ENCODE data around the gene STXBP3.

- no peak for TF ChIP-seq CTCF (IDR thresholded peaks at IDR 0.05)
- no peak for TF ChIP-seq POLR2A (IDR thresholded peaks at IDR 0.05)
- TF ChIP-seq EP300 (IDR thresholded peaks at IDR 0.05): no peak
Measured at GRCh38 chr1:108792420-108792819, 45.9 kb downstream of the STXBP3 start.
